ENCODE data around the gene GABRP.
"Not testable (repeated sequence)": the region's sequence is repeated elsewhere in the genome, so short reads cannot be mapped to it uniquely, and the experiment has no call there.

The GABRP gene

GRCh38 chr5:170791325-170791954 lies 7.9 kb downstream of the GABRP start:
- DNase-seq (ENCODE audit: low read depth in 2 of 2, low spot score in 1 of 2): no peak

- DNase-seq (ENCODE audit: low read depth in 2 of 2, low spot score in 1 of 2): no peak
Measured at GRCh38 chr5:170792878-170793277, 9.4 kb downstream of the GABRP start.

- DNase-seq (ENCODE audit: low read depth in 2 of 2, low spot score in 1 of 2): no peak
Measured at GRCh38 chr5:170795154-170795553, 11.6 kb downstream of the GABRP start.

GRCh38 chr5:170805666-170806065 lies 22.1 kb downstream of the GABRP start:
- no peak for DNase-seq (ENCODE audit: low read depth in 2 of 2, low spot score in 1 of 2)

GRCh38 chr5:170809551-170809950 lies 26.0 kb downstream of the GABRP start:
- no peak for DNase-seq (ENCODE audit: low read depth in 2 of 2, low spot score in 1 of 2)

GRCh38 chr5:170811719-170812118 lies 28.2 kb downstream of the GABRP start:
- DNase-seq (ENCODE audit: low read depth in 2 of 2, low spot score in 1 of 2): no peak

- no peak for DNase-seq (ENCODE audit: low read depth in 2 of 2, low spot score in 1 of 2)
Measured at GRCh38 chr5:170813231-170813630, 29.7 kb downstream of the GABRP start.

GRCh38 chr5:170817195-170817594 lies 33.7 kb downstream of the GABRP start:
- DNase-seq (ENCODE audit: low read depth in 2 of 2, low spot score in 1 of 2): no peak

- DNase-seq (ENCODE audit: low read depth in 2 of 2, low spot score in 1 of 2): no peak
Measured at GRCh38 chr5:170818232-170818631, 34.7 kb downstream of the GABRP start.

GRCh38 chr5:170819824-170820223 lies 36.3 kb downstream of the GABRP start:
- DNase-seq (ENCODE audit: low read depth in 2 of 2, low spot score in 1 of 2): no peak

GRCh38 chr5:170821257-170821800 lies 37.8 kb downstream of the GABRP start:
- DNase-seq (ENCODE audit: low read depth in 2 of 2, low spot score in 1 of 2): no peak

- no peak for DNase-seq (ENCODE audit: low read depth in 2 of 2, low spot score in 1 of 2)
Measured at GRCh38 chr5:170826117-170826516, 42.6 kb downstream of the GABRP start.

GRCh38 chr5:170832241-170832640 lies 48.7 kb downstream of the GABRP start:
- no peak for DNase-seq (ENCODE audit: low read depth in 2 of 2, low spot score in 1 of 2)

GRCh38 chr5:170833981-170834380 lies 50.5 kb downstream of the GABRP start:
- DNase-seq (ENCODE audit: low read depth in 2 of 2, low spot score in 1 of 2): not testable (repeated sequence)

- DNase-seq (ENCODE audit: low read depth in 2 of 2, low spot score in 1 of 2): no peak
Measured at GRCh38 chr5:170836226-170836625, 52.7 kb downstream of the GABRP start.

GRCh38 chr5:170843870-170844269 lies 60.3 kb downstream of the GABRP start:
- DNase-seq (ENCODE audit: low read depth in 2 of 2, low spot score in 1 of 2): no peak

- no peak for DNase-seq (ENCODE audit: low read depth in 2 of 2, low spot score in 1 of 2)
Measured at GRCh38 chr5:170844651-170845050, 61.1 kb downstream of the GABRP start.

GRCh38 chr5:170846416-170846815 lies 62.9 kb downstream of the GABRP start:
- no peak for DNase-seq (ENCODE audit: low read depth in 2 of 2, low spot score in 1 of 2)

GRCh38 chr5:170846846-170847245 lies 63.3 kb downstream of the GABRP start:
- DNase-seq (ENCODE audit: low read depth in 2 of 2, low spot score in 1 of 2): no peak

- no peak for DNase-seq (ENCODE audit: low read depth in 2 of 2, low spot score in 1 of 2)
Measured at GRCh38 chr5:170848033-170848432, 64.5 kb downstream of the GABRP start.

- no peak for DNase-seq (ENCODE audit: low read depth in 2 of 2, low spot score in 1 of 2)
Measured at GRCh38 chr5:170849374-170849773, 65.8 kb downstream of the GABRP start.

GRCh38 chr5:170854566-170854965 lies 71.0 kb downstream of the GABRP start:
- DNase-seq (ENCODE audit: low read depth in 2 of 2, low spot score in 1 of 2): no peak

- DNase-seq (ENCODE audit: low read depth in 2 of 2, low spot score in 1 of 2): no peak
Measured at GRCh38 chr5:170857066-170857465, 73.5 kb downstream of the GABRP start.
